T-helper 2 cell treated with Interferon-gamma antibody and Interleukin-4, amounts not matched to agents 5 μg/mL and 100 μg/mL, for 36 hours (primary cell): ENCODE measurements around the gene INAVA.

Experiments used
- DNase-seq: peaks from one replicate; pipeline ENCODE4 v3.0.0; 2021; ENCODE audit warnings: low spot score
- H3K27ac Mint-ChIP-seq: one replicate; pipeline ENCODE4 v1.8.0; 2021; ENCODE audit warnings: mild to moderate bottlenecking, mixed read lengths
- H3K27me3 Mint-ChIP-seq: one replicate; pipeline ENCODE4 v1.8.0; 2021; ENCODE audit warnings: low read depth, mixed read lengths
- H3K36me3 Mint-ChIP-seq: one replicate; pipeline ENCODE4 v1.8.0; 2021; ENCODE audit warnings: low read depth, mixed read lengths
- H3K4me1 Mint-ChIP-seq: one replicate; pipeline ENCODE4 v1.8.0; 2021; ENCODE audit warnings: low read depth, mixed read lengths
- H3K4me3 Mint-ChIP-seq: one replicate; pipeline ENCODE4 v1.8.0; 2022; ENCODE audit warnings: mild to moderate bottlenecking, moderate library complexity, mixed read lengths
- H3K9me3 Mint-ChIP-seq: one replicate; pipeline ENCODE4 v1.8.0; 2021; ENCODE audit warnings: mixed read lengths

INAVA gene

GRCh38 chr1:200869376-200869752 lies 25.3 kb upstream of the INAVA start:
- Mint-ChIP-seq H3K36me3 (no peaks in the 10 kb centered on the region), H3K4me3 (no peak overlapping the region), H3K27ac (no peak overlapping the region), H3K9me3 (no peaks in the 10 kb centered on the region), H3K4me1 (peaks cover 18% of the 10 kb centered on the region), H3K27me3 (peaks cover 58% of the 10 kb centered on the region)
- no peak for DNase-seq

- H3K4me3 Mint-ChIP-seq: no peak overlapping the region
- no peak for DNase-seq
- no peaks in the 10 kb centered on the region for H3K36me3 Mint-ChIP-seq
- H3K4me1 Mint-ChIP-seq: peaks cover 18% of the 10 kb centered on the region
- peaks cover 61% of the 10 kb centered on the region for H3K27me3 Mint-ChIP-seq
- no peak overlapping the region for H3K27ac Mint-ChIP-seq
- H3K9me3 Mint-ChIP-seq: no peaks in the 10 kb centered on the region
Observed at GRCh38 chr1:200869753-200870391, 24.8 kb upstream of the INAVA start.

- H3K4me3 Mint-ChIP-seq: no peak within 1 kb of the TSS
- peaks cover 66% of the 10 kb centered on the region for H3K27me3 Mint-ChIP-seq
- no peaks in the 10 kb centered on the region for H3K36me3 Mint-ChIP-seq
- no peak within 1 kb of the TSS for H3K27ac Mint-ChIP-seq
- DNase-seq: no peak
- H3K9me3 Mint-ChIP-seq: no peaks in the 10 kb centered on the region
- H3K4me1 Mint-ChIP-seq: peaks cover 10% of the 10 kb centered on the region
Observed at GRCh38 chr1:200872446-200873115, 22.1 kb upstream of the INAVA start, which contains the start of gene GPR25. Gene GPR25, plus strand, starts transcription at chr1:200872981. Its CDS starts 57 bp downstream, at chr1:200873038.

GRCh38 chr1:200873116-200873670 lies 21.5 kb upstream of the INAVA start:
- H3K27me3 Mint-ChIP-seq: peaks cover 67% of the 10 kb centered on the region
- H3K4me3 Mint-ChIP-seq: no peak overlapping the region
- no peaks in the 10 kb centered on the region for H3K9me3 Mint-ChIP-seq
- no peak overlapping the region for H3K27ac Mint-ChIP-seq
- DNase-seq: no peak
- H3K36me3 Mint-ChIP-seq: no peaks in the 10 kb centered on the region
- H3K4me1 Mint-ChIP-seq: peaks cover 14% of the 10 kb centered on the region

GRCh38 chr1:200873671-200874397 lies 20.9 kb upstream of the INAVA start:
- Mint-ChIP-seq H3K27me3 (peaks cover 72% of the 10 kb centered on the region), H3K4me3 (no peak overlapping the region), H3K27ac (no peak overlapping the region)

GRCh38 chr1:200874694-200875093 lies 20.0 kb upstream of the INAVA start:
- no peaks in the 10 kb centered on the region for H3K36me3 Mint-ChIP-seq
- no peak overlapping the region for H3K27ac Mint-ChIP-seq

More at GRCh38 chr1:200873671-200874397, 20.9 kb upstream of the INAVA start:
- H3K4me1 Mint-ChIP-seq: peaks cover 18% of the 10 kb centered on the region
- H3K9me3 Mint-ChIP-seq: no peaks in the 10 kb centered on the region
- no peaks in the 10 kb centered on the region for H3K36me3 Mint-ChIP-seq
- DNase-seq: no peak

GRCh38 chr1:200875416-200875815 lies 19.3 kb upstream of the INAVA start:
- H3K27ac Mint-ChIP-seq: no peak overlapping the region

More at GRCh38 chr1:200874694-200875093, 20.0 kb upstream of the INAVA start:
- no peaks in the 10 kb centered on the region for H3K9me3 Mint-ChIP-seq
- no peak overlapping the region for H3K4me3 Mint-ChIP-seq
- H3K27me3 Mint-ChIP-seq: peaks cover 68% of the 10 kb centered on the region
- H3K4me1 Mint-ChIP-seq: peaks cover 15% of the 10 kb centered on the region
- DNase-seq: no peak

GRCh38 chr1:200877010-200877409 lies 17.7 kb upstream of the INAVA start:
- Mint-ChIP-seq H3K9me3 (no peaks in the 10 kb centered on the region), H3K27me3 (peaks cover 74% of the 10 kb centered on the region), H3K4me1 (peaks cover 12% of the 10 kb centered on the region), H3K4me3 (no peak overlapping the region), H3K36me3 (no peaks in the 10 kb centered on the region), H3K27ac (no peak overlapping the region)
- DNase-seq: no peak

More at GRCh38 chr1:200875416-200875815, 19.3 kb upstream of the INAVA start:
- no peak overlapping the region for H3K4me3 Mint-ChIP-seq
- H3K4me1 Mint-ChIP-seq: peaks cover 12% of the 10 kb centered on the region
- H3K27me3 Mint-ChIP-seq: peaks cover 74% of the 10 kb centered on the region
- no peak for DNase-seq
- H3K9me3 Mint-ChIP-seq: no peaks in the 10 kb centered on the region
- H3K36me3 Mint-ChIP-seq: no peaks in the 10 kb centered on the region

GRCh38 chr1:200877839-200878551 lies 16.7 kb upstream of the INAVA start:
- H3K4me1 Mint-ChIP-seq: peaks cover 12% of the 10 kb centered on the region
- H3K27me3 Mint-ChIP-seq: peaks cover 73% of the 10 kb centered on the region
- H3K4me3 Mint-ChIP-seq: no peak overlapping the region
- no peak overlapping the region for H3K27ac Mint-ChIP-seq
- H3K36me3 Mint-ChIP-seq: no peaks in the 10 kb centered on the region
- no peaks in the 10 kb centered on the region for H3K9me3 Mint-ChIP-seq
- peak; percentile 48 for DNase-seq

- Mint-ChIP-seq H3K4me3 (no peak overlapping the region), H3K36me3 (no peaks in the 10 kb centered on the region), H3K27ac (no peak overlapping the region), H3K9me3 (no peaks in the 10 kb centered on the region), H3K27me3 (peaks cover 72% of the 10 kb centered on the region), H3K4me1 (peaks cover 12% of the 10 kb centered on the region)
- peak; percentile 22 for DNase-seq
Observed at GRCh38 chr1:200880212-200880611, 14.5 kb upstream of the INAVA start.

- Mint-ChIP-seq H3K27me3 (peaks cover 46% of the 10 kb centered on the region), H3K36me3 (no peaks in the 10 kb centered on the region), H3K27ac (no peak overlapping the region), H3K9me3 (no peaks in the 10 kb centered on the region), H3K4me3 (no peak overlapping the region), H3K4me1 (peaks cover 20% of the 10 kb centered on the region)
- no peak for DNase-seq
Observed at GRCh38 chr1:200883118-200883517, 11.6 kb upstream of the INAVA start.

GRCh38 chr1:200885623-200886402 lies 8.9 kb upstream of the INAVA start:
- DNase-seq: no peak
- Mint-ChIP-seq H3K9me3 (no peaks in the 10 kb centered on the region), H3K36me3 (no peaks in the 10 kb centered on the region), H3K27me3 (peaks cover 44% of the 10 kb centered on the region), H3K4me3 (no peak overlapping the region), H3K4me1 (peaks cover 35% of the 10 kb centered on the region), H3K27ac (no peak overlapping the region)

- Mint-ChIP-seq H3K4me1 (peaks cover 35% of the 10 kb centered on the region), H3K27me3 (peaks cover 40% of the 10 kb centered on the region), H3K27ac (no peak overlapping the region), H3K4me3 (no peak overlapping the region), H3K36me3 (no peaks in the 10 kb centered on the region), H3K9me3 (no peaks in the 10 kb centered on the region)
- DNase-seq: no peak
Observed at GRCh38 chr1:200886594-200886993, 8.1 kb upstream of the INAVA start.
